Ureter (tissue), 1 donor: ENCODE results near the gene FGF1. TPM values are rescaled to one million over a fixed set of nuclear protein-coding genes. Genes with fewer than 3 reads are reported as not detected.

ENCODE experiments used
- DNase-seq: peaks from one replicate; pipeline ENCODE4 v3.0.0-alpha.2; 2020; ENCODE audit warnings: low spot score
- total RNA-seq: library from RNA; stranded (reverse); gene quantifications from one replicate; pipeline ENCODE4 v1.2.4, GENCODE V29; 2023
- donor health status: DM: yes; HTN: yes; CAD: no.

Gene FGF1
- total RNA-seq, 1 donor from 2014 or later: not detected

- no peak for DNase-seq
These were observed 107.6 kb downstream of the FGF1 start for GRCh38 chr5:142578161-142578830.

GRCh38 chr5:142576804-142577203 lies 109.1 kb downstream of the FGF1 start:
- DNase-seq: no peak

- no peak for DNase-seq
These were observed 109.6 kb downstream of the FGF1 start for GRCh38 chr5:142576303-142576702.

GRCh38 chr5:142572006-142572405 lies 113.9 kb downstream of the FGF1 start:
- no peak for DNase-seq

GRCh38 chr5:142571371-142571770 lies 114.5 kb downstream of the FGF1 start:
- DNase-seq: no peak

GRCh38 chr5:142569905-142570304 lies 116.0 kb downstream of the FGF1 start:
- DNase-seq: no peak

GRCh38 chr5:142568996-142569335 lies 116.9 kb downstream of the FGF1 start:
- no peak for DNase-seq

GRCh38 chr5:142568283-142568995 lies 117.5 kb downstream of the FGF1 start:
- DNase-seq: no peak

GRCh38 chr5:142561486-142562097 lies 124.3 kb downstream of the FGF1 start:
- DNase-seq: no peak

GRCh38 chr5:142561029-142561428 lies 124.9 kb downstream of the FGF1 start:
- no peak for DNase-seq

GRCh38 chr5:142552107-142552506 lies 133.8 kb downstream of the FGF1 start:
- no peak for DNase-seq

- DNase-seq: no peak
These were observed 134.4 kb downstream of the FGF1 start for GRCh38 chr5:142551338-142552067.

- no peak for DNase-seq
These were observed 135.4 kb downstream of the FGF1 start for GRCh38 chr5:142550471-142550870.

GRCh38 chr5:142549834-142550233 lies 136.1 kb downstream of the FGF1 start:
- no peak for DNase-seq

GRCh38 chr5:142548739-142549275 lies 137.1 kb downstream of the FGF1 start:
- DNase-seq: peak; percentile 51

GRCh38 chr5:142547445-142548380 lies 138.2 kb downstream of the FGF1 start:
- no peak for DNase-seq

- no peak for DNase-seq
These were observed 140.1 kb downstream of the FGF1 start for GRCh38 chr5:142545650-142546322.

GRCh38 chr5:142544946-142545649 lies 140.8 kb downstream of the FGF1 start:
- DNase-seq: no peak

GRCh38 chr5:142544071-142544753 lies 141.7 kb downstream of the FGF1 start:
- DNase-seq: no peak
